ENCODE measurements around the gene MEX3B.

DNA sequence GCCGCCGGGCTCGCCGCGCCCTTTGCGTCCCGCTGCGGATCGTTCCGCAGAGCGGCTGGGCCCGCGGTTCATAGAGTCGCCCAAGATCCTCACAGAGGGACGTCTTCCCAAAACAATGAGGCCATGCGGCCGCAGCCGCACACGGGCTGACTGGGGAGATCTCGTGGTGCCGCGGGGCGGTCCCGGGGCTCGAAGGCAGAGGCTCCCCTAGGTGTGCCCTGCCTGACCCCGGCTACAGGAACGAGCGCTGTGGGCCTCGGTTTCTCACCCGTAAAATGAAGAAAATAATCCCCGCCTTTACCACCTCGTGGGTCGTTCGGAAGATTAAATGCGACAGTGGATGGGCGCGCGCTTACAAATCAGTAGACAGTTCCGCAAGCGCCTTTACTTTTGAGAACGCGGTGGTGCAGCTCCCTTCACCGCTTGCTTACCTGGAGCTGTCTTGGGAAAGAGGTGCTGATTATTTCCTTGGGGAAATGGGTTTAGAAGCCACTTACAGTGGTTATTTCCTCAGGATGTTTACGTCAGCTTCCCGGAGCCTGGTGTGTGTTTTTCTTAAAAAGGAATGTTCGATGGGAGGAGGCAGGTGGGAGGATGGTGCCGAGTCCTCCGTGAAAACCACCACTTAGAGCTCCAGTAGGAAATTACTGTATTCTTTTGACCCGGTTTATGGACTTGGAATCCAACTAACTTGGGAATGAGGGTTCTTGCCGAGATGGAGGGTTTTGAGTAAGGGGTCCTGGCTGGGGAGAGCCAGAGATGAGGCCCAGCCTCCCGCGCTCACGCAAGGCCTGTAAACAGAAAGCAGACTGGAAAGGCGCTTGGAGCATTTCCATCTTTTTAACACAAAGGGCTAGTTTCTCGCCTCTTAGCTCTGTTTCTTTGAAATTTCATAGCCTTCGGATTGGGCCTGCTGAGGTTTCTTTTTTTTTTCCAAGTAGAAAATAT is 1.9 kb upstream of the MEX3B start:
- TF ChIP-seq CTCF (conservative IDR thresholded peaks at IDR 0.05 in 1 of 2, IDR thresholded peaks at IDR 0.05 in 1 of 2; ENCODE audit: low read depth in 1 of 2, low read length in 2 of 2) (no peak), EZH2 (IDR thresholded peaks at IDR 0.05; ENCODE audit: low read length, missing control alignments) (no peak)
